Measurements from ENCODE around the gene GAA. TPM values are rescaled to one million over a fixed set of nuclear protein-coding genes. Genes with fewer than 3 reads are reported as not detected.

Gene GAA
- polyA plus RNA-seq (ENCODE audit: insufficient read depth in 1 of 5, insufficient read length in 5 of 5, low replicate concordance in 1 of 5) = 10 to 100 TPM; 20.1 to 52.3 (median 37.4) TPM
- long read RNA-seq, donor 1, partial matches to known transcripts = 15 of 20 reads
- long read RNA-seq, donor 1, other reads (novel, unspliced or antisense) = 0 of 20 reads
- long read RNA-seq, donor 2, partial matches to known transcripts = 0 of 5 reads
- long read RNA-seq, donor 2, other reads (novel, unspliced or antisense) = 0 of 5 reads
- long read RNA-seq, donor 3, partial matches to known transcripts = 13 of 19 reads
- long read RNA-seq, donor 3, other reads (novel, unspliced or antisense) = 0 of 19 reads
- long read RNA-seq, donor 4, partial matches to known transcripts = 5 of 11 reads
- long read RNA-seq, donor 4, other reads (novel, unspliced or antisense) = 0 of 11 reads
- long read RNA-seq, donor 5, partial matches to known transcripts = 0 of 4 reads
- long read RNA-seq, donor 5, other reads (novel, unspliced or antisense) = 0 of 4 reads
- long read RNA-seq, donor 6, transcript GAA-202 (21 exons, 3,549 nt) = major isoform, 6 of 18 reads
- long read RNA-seq, donor 6, partial matches to known transcripts = 9 of 18 reads
- long read RNA-seq, donor 6, other reads (novel, unspliced or antisense) = 0 of 18 reads
- long read RNA-seq, donor 7, partial matches to known transcripts = 5 of 11 reads
- long read RNA-seq, donor 7, other reads (novel, unspliced or antisense) = 0 of 11 reads
- long read RNA-seq, donor 8, partial matches to known transcripts = 6 of 8 reads
- long read RNA-seq, donor 8, other reads (novel, unspliced or antisense) = 0 of 8 reads

GRCh38 chr17:80101011-80101945 lies at the start of gene GAA:
TSS of gene GAA (plus strand) at chr17:80101581. CDS start at chr17:80104587, 3,006 bp downstream.
- peak; percentile 89 to 91 for DNase-seq

- DNase-seq = no peak
Measured at GRCh38 chr17:80051681-80052080, 49.7 kb upstream of the GAA start.

DNA sequence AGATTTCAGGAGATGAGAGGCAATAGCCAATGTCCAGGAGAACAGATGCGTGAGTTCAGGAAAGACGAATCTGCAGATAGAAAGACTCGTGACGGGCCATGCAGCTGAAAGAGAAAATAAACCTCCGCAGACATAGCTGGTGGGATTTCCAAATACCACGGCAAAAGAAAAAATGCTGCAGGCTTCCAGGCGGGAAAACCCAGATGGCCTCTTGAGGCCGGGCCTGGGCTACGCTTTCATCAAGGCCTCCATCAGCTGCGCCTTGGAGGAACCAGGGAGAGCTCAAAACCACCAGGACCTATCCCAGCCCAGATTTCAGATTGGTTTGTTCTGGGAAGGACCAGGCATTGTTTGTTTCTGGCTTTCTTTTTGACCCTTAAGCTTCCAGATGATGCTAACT lies 48.3 kb upstream of the GAA start:
- no peak for DNase-seq

GRCh38 chr17:80055597-80055996 lies 45.8 kb upstream of the GAA start:
- DNase-seq = no peak

DNA sequence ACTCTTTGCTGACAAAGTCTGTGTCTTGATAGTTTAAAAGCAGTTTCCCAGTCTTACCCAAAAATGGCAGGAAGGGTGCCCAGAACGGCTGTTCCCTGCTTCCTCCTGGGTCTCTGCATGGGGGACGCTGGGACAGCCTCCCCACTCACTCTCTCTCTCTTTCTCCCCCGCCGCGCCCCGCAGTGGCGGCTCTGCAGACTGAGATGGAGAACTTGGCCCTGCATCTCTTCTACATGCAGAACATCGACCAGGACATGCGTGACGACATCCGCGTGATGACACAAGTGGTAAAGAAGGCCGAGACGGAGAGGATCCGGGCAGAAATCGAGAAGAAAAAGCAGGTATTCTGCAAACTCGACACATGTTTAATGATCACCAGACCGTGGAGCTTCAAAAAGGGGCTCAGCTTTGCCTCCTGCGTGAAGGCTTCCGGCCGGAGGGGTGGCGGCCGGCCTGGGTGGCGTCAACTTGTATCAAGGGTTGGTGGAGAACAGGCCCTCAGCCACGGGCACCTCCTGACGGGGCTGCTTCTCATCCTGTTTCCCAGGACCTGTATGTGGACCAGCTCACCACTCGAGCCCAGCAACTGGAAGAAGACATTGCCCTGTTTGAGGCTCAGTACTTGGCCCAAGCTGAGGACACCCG lies 42.9 kb upstream of the GAA start:
- DNase-seq = no peak

- DNase-seq = no peak
Measured at GRCh38 chr17:80060644-80061043, 40.7 kb upstream of the GAA start.

DNA sequence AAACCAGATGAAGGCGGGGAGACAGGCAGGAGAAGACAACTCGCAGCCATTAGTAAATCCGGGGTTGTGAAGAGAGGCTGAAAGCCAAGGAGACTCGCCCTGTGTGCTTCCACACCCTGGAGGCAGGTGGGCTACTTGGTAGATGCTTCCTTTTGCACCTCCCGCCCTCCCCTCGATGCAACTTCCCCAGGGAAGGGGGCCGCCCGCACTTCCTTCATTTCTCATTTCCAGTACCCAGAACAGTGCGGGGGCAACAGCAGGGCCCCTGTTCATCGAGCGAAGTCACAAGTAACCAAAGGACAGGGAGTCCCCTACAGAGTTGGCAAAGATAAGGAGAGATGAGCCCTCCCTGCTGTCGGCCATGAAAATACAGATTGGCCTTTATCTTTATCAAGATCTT lies 40.0 kb upstream of the GAA start:
- no peak for DNase-seq

- DNase-seq = no peak
Measured at GRCh38 chr17:80063830-80064585, 37.4 kb upstream of the GAA start.

- DNase-seq = no peak
Measured at GRCh38 chr17:80064696-80065095, 36.7 kb upstream of the GAA start.

DNA sequence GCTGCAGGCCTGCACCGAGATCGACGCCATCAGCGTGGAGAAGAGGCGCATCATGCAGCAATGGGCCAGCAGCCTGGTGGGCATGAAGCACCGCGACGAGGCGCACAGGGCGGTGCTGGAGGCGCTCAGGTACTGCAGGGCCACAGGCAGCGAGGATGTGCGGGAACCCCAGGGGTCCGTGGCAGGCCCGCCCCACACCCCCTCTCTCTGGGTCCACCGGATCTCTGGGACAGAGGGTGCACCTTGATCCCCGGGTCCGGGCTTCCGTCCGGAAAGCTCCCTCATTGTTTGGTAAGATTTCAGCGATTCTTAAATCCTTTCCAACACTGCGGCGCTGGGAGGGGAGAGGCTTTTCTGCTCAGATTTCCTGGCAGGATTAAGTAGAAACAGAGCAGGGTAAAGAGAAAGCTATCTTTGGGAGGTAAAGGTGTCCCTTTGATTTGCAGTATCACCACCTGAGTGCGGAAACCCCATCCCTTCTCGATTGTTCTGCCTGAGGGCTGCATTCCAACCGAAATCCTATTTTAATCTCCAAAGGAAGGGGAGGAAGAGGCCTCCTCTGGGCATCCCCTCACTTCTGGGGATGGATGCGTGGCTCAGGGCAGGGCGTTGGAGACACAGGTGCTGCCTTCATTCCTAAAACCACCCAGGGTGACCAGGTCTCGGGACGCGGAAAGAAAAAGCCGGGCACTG lies 35.8 kb upstream of the GAA start:
- no peak for DNase-seq

DNA sequence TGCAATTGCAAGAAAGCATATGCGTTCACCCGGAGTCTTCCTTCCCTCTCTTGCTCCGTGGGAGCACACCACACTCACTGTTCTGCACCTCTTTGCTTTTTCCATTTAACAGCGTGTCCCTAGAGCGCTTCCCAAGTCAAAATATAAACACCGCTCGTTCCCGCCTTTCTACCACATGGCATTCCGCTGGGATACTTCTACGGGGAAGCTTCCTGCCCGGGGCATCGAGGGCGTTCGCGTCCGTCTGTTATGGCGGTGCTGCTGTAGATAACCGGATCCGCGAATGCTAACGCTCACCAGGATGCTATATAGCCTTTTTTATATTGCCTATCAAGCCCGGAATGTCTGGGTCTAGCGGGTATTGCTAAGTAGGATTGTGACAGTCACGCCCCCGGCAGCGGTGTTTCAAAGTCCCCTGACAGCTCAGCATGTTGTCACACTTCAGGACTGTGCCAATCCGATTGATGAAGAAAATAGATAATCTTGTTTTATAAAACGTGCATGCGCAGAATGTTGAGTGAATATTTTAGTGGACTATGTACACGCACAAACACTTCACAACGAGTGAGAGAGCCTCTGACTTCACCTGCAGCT lies 33.9 kb upstream of the GAA start:
- DNase-seq = no peak

DNA sequence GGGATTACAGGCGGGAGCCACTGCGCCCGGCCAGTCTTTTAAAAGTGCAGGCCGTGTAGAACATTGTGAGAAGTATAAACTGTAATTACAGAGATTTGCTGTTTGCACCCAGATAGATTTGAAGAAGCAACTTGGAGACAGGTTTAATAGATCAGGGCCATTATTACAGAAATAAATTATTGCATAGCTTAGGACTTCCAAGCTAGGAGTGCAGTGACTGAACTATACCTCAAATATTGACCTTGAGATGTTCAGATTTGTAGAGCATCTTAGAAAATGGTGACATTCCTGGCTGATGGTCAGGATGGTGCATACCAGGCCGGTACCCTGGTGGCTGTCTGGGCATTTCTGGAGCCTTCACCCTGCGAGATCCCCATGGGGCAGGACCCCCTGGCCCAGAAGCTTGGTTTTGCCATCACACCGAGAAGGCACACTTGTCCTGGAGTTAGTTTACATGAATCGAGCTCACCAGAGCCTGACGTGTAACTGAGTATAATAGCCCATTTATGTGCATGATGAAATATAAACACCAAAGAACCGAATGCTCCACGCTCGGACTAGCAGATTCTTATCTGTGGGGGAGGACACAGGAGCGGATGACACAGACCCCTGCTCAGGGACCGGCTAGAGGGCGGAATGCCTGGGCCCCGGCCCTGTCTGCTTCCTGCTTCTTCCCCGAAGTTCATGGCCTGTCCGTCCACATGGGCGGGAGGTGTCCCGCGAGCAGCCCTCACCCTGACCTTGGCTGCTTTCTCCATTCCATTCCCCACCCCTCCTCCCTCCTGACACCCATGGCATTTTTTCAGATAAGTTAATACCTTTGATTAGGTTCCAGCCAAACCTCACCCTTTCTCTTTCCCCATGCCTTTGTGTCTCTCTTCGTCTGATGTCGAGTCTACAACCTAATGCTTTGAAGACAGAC lies 32.8 kb upstream of the GAA start:
- peak in 1 of 2 donors; percentile 39 for DNase-seq

GRCh38 chr17:80070375-80071115 lies 30.8 kb upstream of the GAA start:
- DNase-seq = no peak

DNA sequence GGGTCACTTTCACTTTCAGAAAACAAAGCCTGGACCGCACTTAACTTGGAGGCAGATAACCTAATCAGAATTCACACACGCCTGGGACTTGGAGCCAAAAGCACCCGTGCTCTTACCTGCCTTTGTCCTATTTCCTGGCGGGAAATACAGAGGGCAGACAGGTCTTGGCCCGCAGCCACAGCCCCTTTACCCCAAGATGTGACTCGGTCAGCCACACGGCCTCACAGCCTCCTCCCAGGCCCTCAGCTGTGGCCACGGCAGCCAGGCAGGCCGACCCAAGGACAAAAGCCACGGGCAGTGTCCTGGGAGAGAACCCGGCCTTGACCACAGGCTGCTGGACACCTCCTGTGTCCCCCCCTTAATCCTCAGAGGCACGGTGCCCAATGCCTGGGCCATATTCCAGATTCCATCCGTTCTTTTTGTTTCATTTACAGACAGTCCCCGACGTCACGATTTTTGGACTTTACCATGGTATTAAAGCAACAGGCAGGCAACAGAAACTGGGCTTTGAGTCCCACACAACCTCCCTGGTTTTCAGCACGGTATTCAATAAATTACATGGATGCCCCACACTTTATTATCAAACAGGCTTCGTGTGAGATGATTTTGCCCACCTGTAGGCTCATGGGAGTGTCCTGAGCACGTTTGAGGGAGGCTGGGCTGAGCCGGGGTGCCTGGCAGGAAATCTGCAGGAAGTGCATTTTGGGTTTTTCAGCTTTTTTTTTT lies 30.1 kb upstream of the GAA start:
- DNase-seq = peak; percentile 83 to 84

DNA sequence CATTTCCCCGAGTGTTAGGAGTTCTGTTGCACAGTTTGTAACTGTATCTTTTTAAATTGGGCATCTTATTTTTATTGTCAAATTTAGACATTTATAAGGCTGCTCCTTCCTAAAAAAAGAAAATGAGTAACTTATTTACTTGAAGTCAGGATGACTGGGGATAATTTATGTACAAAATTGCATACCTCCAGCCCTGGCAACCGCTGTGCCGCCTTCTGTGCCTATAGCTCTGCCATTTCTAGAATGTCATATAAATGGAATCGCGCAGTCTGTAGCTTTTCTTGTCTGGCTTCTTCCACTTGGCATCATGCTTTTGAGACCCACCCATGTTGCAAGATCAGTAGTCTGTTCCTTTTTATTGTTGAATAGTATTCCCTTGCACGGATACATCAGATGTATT lies 29.0 kb upstream of the GAA start:
- DNase-seq = no peak

DNA sequence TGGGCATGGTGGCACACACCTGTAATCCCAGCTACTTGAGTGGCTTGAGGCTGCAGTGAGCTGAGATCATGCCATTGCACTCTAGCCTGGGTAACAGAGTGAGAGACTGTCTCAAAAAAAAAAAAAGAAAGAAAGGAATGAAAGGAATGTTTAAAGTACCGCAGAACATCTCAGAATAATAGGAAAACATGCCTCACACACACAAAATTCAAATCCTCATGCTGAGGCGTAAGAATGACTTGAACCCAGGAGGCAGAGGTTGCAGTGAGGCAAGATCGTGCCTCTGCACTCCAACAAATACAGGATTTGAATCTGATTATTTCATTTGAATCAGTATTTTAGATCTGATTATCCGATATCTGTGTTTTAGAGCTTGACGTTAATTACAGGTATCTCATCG lies 21.3 kb upstream of the GAA start:
- DNase-seq = no peak

GRCh38 chr17:80081596-80081995 lies 19.8 kb upstream of the GAA start:
- DNase-seq = no peak
